GM18868 (cell line): ENCODE measurements around the gene ABCC1.

Experiments used
- ATAC-seq: cut with Tn5 transposase; IDR thresholded peaks from one replicate; pipeline ENCODE4 v1.9.1; 2021; ENCODE audit warnings: mild to moderate bottlenecking, moderate library complexity; ENCODE audit not compliant: unreplicated experiment

Gene ABCC1

GRCh38 chr16:16075488-16076422 is 126.3 kb downstream of the ABCC1 start:
- no peak for ATAC-seq

GRCh38 chr16:16076423-16076813 is 127.0 kb downstream of the ABCC1 start:
- ATAC-seq, result no peak

- no peak for ATAC-seq
These were observed 131.1 kb downstream of the ABCC1 start for GRCh38 chr16:16080465-16081065.

- ATAC-seq, result no peak
These were observed 131.7 kb downstream of the ABCC1 start for GRCh38 chr16:16081141-16081540.

GRCh38 chr16:16082255-16082654 is 132.8 kb downstream of the ABCC1 start:
- no peak for ATAC-seq

- ATAC-seq, result no peak
These were observed 134.2 kb downstream of the ABCC1 start for GRCh38 chr16:16083421-16084156.

GRCh38 chr16:16084874-16085273 is 135.5 kb downstream of the ABCC1 start:
- ATAC-seq, result no peak

GRCh38 chr16:16086653-16087446 is 137.4 kb downstream of the ABCC1 start:
- ATAC-seq, result no peak

- ATAC-seq, result no peak
These were observed 140.8 kb downstream of the ABCC1 start for GRCh38 chr16:16090238-16090637.

GRCh38 chr16:16092925-16093627 is 143.7 kb downstream of the ABCC1 start:
- ATAC-seq, result no peak

- no peak for ATAC-seq
These were observed 144.4 kb downstream of the ABCC1 start for GRCh38 chr16:16093628-16094332.

GRCh38 chr16:16095646-16096045 is 146.2 kb downstream of the ABCC1 start:
- no peak for ATAC-seq

GRCh38 chr16:16096121-16096857 is 146.9 kb downstream of the ABCC1 start:
- no peak for ATAC-seq

- ATAC-seq, result no peak
These were observed 147.4 kb downstream of the ABCC1 start for GRCh38 chr16:16096858-16097213.

- ATAC-seq, result no peak
These were observed 149.9 kb downstream of the ABCC1 start for GRCh38 chr16:16099320-16099719.

GRCh38 chr16:16100631-16101030 is 151.2 kb downstream of the ABCC1 start:
- no peak for ATAC-seq

- no peak for ATAC-seq
These were observed 152.2 kb downstream of the ABCC1 start for GRCh38 chr16:16101585-16101984.

- no peak for ATAC-seq
These were observed 153.3 kb downstream of the ABCC1 start for GRCh38 chr16:16102738-16103137.
